HCT116 (cell line): ENCODE measurements around the gene ZNF302. TPM values are rescaled to one million over a fixed set of nuclear protein-coding genes. Genes with fewer than 3 reads are reported as not detected.

Source experiments
- ATAC-seq: fragments of 200-7000 bp; cut with Tn5 transposase; 2 replicates; pipeline ENCODE4 v1.9.1; 2020; ENCODE audit warnings: mild to moderate bottlenecking, moderate library complexity
- BruUV-seq: library from RNA; stranded (reverse); fragments of 400-500 nt; replicated peaks from 2 replicates; lab custom pipeline; 2021; lab: Mats Ljungman, UMichigan
- CTCF ChIA-PET: fragments of 300-600 bp; sonication (Branson Sonifier 250); formaldehyde crosslinking; loops from one replicate; lab custom pipeline; 2021; ENCODE audit warnings: antibody characterized with exemption; lab: Charles Lee
- POLR2A ChIA-PET: fragments of 300-600, 350-600 bp; sonication (Branson Sonifier 250); formaldehyde crosslinking; loops from one replicate; lab custom pipeline; 2021; ENCODE audit warnings: antibody characterized with exemption; lab: Charles Lee
- RAD21 ChIA-PET, 2 experiments: fragments of 300-600 bp; sonication (Branson Sonifier 250); formaldehyde crosslinking; loops; one replicate each; lab custom pipeline; 2023; ENCODE audit warnings: low total read pairs in 2 of 2; ENCODE audit not compliant: uncharacterized antibody in 2 of 2, unreplicated experiment in 2 of 2, low non-redundant PET in 1 of 2; lab: Charles Lee
- DNase-seq: peaks from one replicate; pipeline ENCODE4 v3.0.0-alpha.2; 2010; ENCODE audit warnings: low read depth, low spot score
- H2AFZ ChIP-seq: fragments of 200-600 bp; shearing (Covaris generic), sonication (generic); 2 replicates; pipeline ENCODE4 v1.6.1; 2017; ENCODE audit warnings: low read depth, mixed run types, mixed read lengths, antibody characterized with exemption, low read length; ENCODE audit not compliant: poor library complexity, severe bottlenecking
- H3K27ac ChIP-seq: 2 replicates; pipeline ENCODE4 v1.5.1; 2012; ENCODE audit warnings: low read depth, low read length
- H3K27me3 ChIP-seq: fragments of 200-600 bp; sonication (generic); 2 replicates; pipeline ENCODE4 v1.6.1; 2016; ENCODE audit warnings: mixed run types, low read length, mixed read lengths; ENCODE audit not compliant: insufficient read depth
- H3K36me3 ChIP-seq, 2 experiments: fragments of 200-500 bp in 1 of 2; fragments of 200-600 bp in 1 of 2; sonication (Bioruptor generic) in 1 of 2; sonication (generic) in 1 of 2; 2 replicates each; pipeline versions ENCODE4 v1.5.1 to v1.6.1; 2014 to 2016; ENCODE audit warnings: low read length in 2 of 2, inconsistent platforms in 1 of 2, mixed read lengths in 1 of 2, mixed run types in 1 of 2; ENCODE audit not compliant: insufficient read depth in 2 of 2, control insufficient read depth in 1 of 2
- H3K4me1 ChIP-seq, 2 experiments: fragments of 200-600 bp in 1 of 2; sonication (generic) in 1 of 2; 2 replicates each; pipeline versions ENCODE4 v1.5.1 to v1.6.1; 2012 to 2017; ENCODE audit warnings: low read length in 2 of 2, inconsistent platforms in 1 of 2, mild to moderate bottlenecking in 1 of 2, mixed read lengths in 1 of 2, mixed run types in 1 of 2, moderate library complexity in 1 of 2; ENCODE audit not compliant: insufficient read depth in 2 of 2, control insufficient read depth in 1 of 2
- H3K4me2 ChIP-seq: fragments of 200-600 bp; sonication (generic); 2 replicates; pipeline ENCODE4 v1.6.1; 2017; ENCODE audit warnings: mixed run types, low read length, mixed read lengths
- H3K4me3 ChIP-seq, 2 experiments: fragments of 200-600 bp in 1 of 2; sonication (generic) in 1 of 2; replicated peaks in 1 of 2; 2 replicates each; pipeline ENCODE4 v1.5.1; 2011 to 2016; ENCODE audit warnings: low read length in 2 of 2, control low read depth in 1 of 2, low read depth in 1 of 2, mild to moderate bottlenecking in 1 of 2, mixed read lengths in 1 of 2, mixed run types in 1 of 2
- H3K79me2 ChIP-seq: fragments of 200-600 bp; sonication (generic); 2 replicates; pipeline ENCODE4 v1.6.1; 2017; ENCODE audit warnings: mild to moderate bottlenecking, mixed run types, low read length, moderate library complexity, mixed read lengths; ENCODE audit not compliant: insufficient read depth
- H3K9ac ChIP-seq: fragments of 200-600 bp; sonication (generic); 2 replicates; pipeline ENCODE4 v1.6.1; 2016; ENCODE audit warnings: low read length, mixed read lengths
- H3K9me2 ChIP-seq: fragments of 200-600 bp; sonication (generic), shearing (Covaris generic); 2 replicates; pipeline ENCODE4 v1.6.1; 2017; ENCODE audit warnings: mixed run types, mild to moderate bottlenecking, moderate library complexity; ENCODE audit not compliant: insufficient read depth
- H3K9me3 ChIP-seq, 2 experiments: fragments of 200-500 bp in 1 of 2; fragments of 200-600 bp in 1 of 2; sonication (Bioruptor generic) in 1 of 2; sonication (generic) in 1 of 2; 2 replicates each; pipeline ENCODE4 v1.6.1; 2014 to 2017; ENCODE audit warnings: low read length in 2 of 2, mixed read lengths in 2 of 2, inconsistent platforms in 1 of 2, low read depth in 1 of 2, mild to moderate bottlenecking in 1 of 2, mixed run types in 1 of 2, moderate library complexity in 1 of 2; ENCODE audit not compliant: control insufficient read depth in 1 of 2, insufficient read depth in 1 of 2
- H4K20me1 ChIP-seq: fragments of 200-600 bp; sonication (generic), shearing (Covaris generic); 2 replicates; pipeline ENCODE4 v1.6.1; 2017; ENCODE audit warnings: mixed run types, mild to moderate bottlenecking, moderate library complexity; ENCODE audit not compliant: insufficient read depth
- CBX3 ChIP-seq: IDR thresholded peaks from 2 replicates; pipeline ENCODE4 v1.6.1; 2012; ENCODE audit warnings: low read depth
- CEBPB ChIP-seq: IDR thresholded peaks from 2 replicates; pipeline ENCODE4 v1.6.1; 2012; ENCODE audit warnings: low read depth
- EGR1 ChIP-seq: IDR thresholded peaks from 2 replicates; pipeline ENCODE4 v1.6.1; 2012; ENCODE audit warnings: low read depth
- EZH2 ChIP-seq: fragments of 200-600 bp; sonication (generic); IDR thresholded peaks from 2 replicates; pipeline ENCODE4 v1.6.1; 2017; ENCODE audit warnings: antibody characterized with exemption, mixed run types
- EZH2phosphoT487 ChIP-seq: fragments of 200-600 bp; IDR thresholded peaks from 2 replicates; pipeline ENCODE4 v1.6.1; 2018; ENCODE audit warnings: antibody characterized with exemption, borderline replicate concordance
- FOSL1 ChIP-seq: IDR thresholded peaks from 2 replicates; pipeline ENCODE4 v1.6.1; 2012; ENCODE audit warnings: low read depth
- JUND ChIP-seq: IDR thresholded peaks from 2 replicates; pipeline ENCODE4 v1.6.1; 2012
- POLR2A ChIP-seq: IDR thresholded peaks from 2 replicates; pipeline ENCODE4 v1.7.0; 2011; ENCODE audit warnings: borderline replicate concordance; ENCODE audit not compliant: insufficient read depth, insufficient read length; ENCODE audit errors: extremely low read depth
- POLR2AphosphoS5 ChIP-seq: IDR thresholded peaks from 2 replicates; pipeline ENCODE4 v1.6.1; 2011; ENCODE audit warnings: mild to moderate bottlenecking, low read depth, low read length, moderate library complexity
- RAD21 ChIP-seq: IDR thresholded peaks from 2 replicates; pipeline ENCODE4 v1.6.1; 2012; ENCODE audit warnings: low read depth, mild to moderate bottlenecking
- SIN3A ChIP-seq: IDR thresholded peaks from 2 replicates; pipeline ENCODE4 v1.6.1; 2012; ENCODE audit warnings: low read depth
- SP1 ChIP-seq: IDR thresholded peaks from 2 replicates; pipeline ENCODE4 v1.6.1; 2012; ENCODE audit warnings: low read depth
- TCF7L2 ChIP-seq: IDR thresholded peaks from 2 replicates; pipeline ENCODE4 v1.7.0; 2011; ENCODE audit warnings: borderline replicate concordance, inconsistent platforms; ENCODE audit not compliant: insufficient read depth, insufficient read length; ENCODE audit errors: extremely low read depth
- YY1 ChIP-seq: IDR thresholded peaks from 2 replicates; pipeline ENCODE4 v1.6.1; 2011; ENCODE audit warnings: low read length, low read depth, moderate library complexity, mild to moderate bottlenecking; ENCODE audit not compliant: insufficient replicate concordance; ENCODE audit errors: extremely low read depth
- ZFX ChIP-seq: fragments of 450-650 bp; IDR thresholded peaks from 2 replicates; pipeline ENCODE4 v1.6.1; 2017
- ZNF274 ChIP-seq: fragments of 200-500 bp; sonication (Bioruptor generic); IDR thresholded peaks from 2 replicates; pipeline ENCODE4 v1.6.1; 2014; ENCODE audit warnings: mild to moderate bottlenecking, low read depth, low read length, inconsistent platforms
- intact Hi-C: fragments of 100-400 bp; cut with micrococcal nuclease; formaldehyde crosslinking; loops from 2 replicates; pipeline ENCODE4 v1.10.0; 2022
- total RNA-seq: library from RNA; stranded (reverse); gene quantifications from one replicate; pipeline ENCODE4 v1.2.1, GENCODE V29; 2021; ENCODE audit not compliant: unreplicated experiment
- TF ChIP-seq, protein P1 (sequence below), 3 experiments: fragments of 200-600 bp in 1 of 3; sonication (generic) in 1 of 3; IDR thresholded peaks in 2 of 3; conservative IDR thresholded peaks in 1 of 3; 2 replicates each; pipeline ENCODE4 v1.5.1; 2012 to 2017; ENCODE audit warnings: low read depth in 2 of 3, low read length in 2 of 3, antibody characterized with exemption in 1 of 3, borderline replicate concordance in 1 of 3, control low read depth in 1 of 3, mild to moderate bottlenecking in 1 of 3, mixed read lengths in 1 of 3, mixed run types in 1 of 3, moderate library complexity in 1 of 3; ENCODE audit not compliant: insufficient read depth in 1 of 3
- TF ChIP-seq, protein P2 (sequence below): IDR thresholded peaks from 2 replicates; pipeline ENCODE4 v1.6.1; 2012
- TF ChIP-seq, protein P3 (sequence below): IDR thresholded peaks from 2 replicates; pipeline ENCODE4 v1.6.1; 2012; ENCODE audit warnings: low read depth

Gene ZNF302
- total RNA-seq, 1 experiment from 2014 or later, result 9.9 TPM

GRCh38 chr19:34642241-34642640 is 35.2 kb upstream of the ZNF302 start:
- intact Hi-C loops, result no loop called here
- no TSS peak for BruUV-seq

More at GRCh38 chr19:34642241-34642640, 35.2 kb upstream of the ZNF302 start:
- Histone ChIP-seq H3K4me2 (no peak overlapping the region), H2AFZ (no peak overlapping the region), H3K36me3 (no peaks in the 10 kb centered on the region), H3K27me3 (no peaks in the 10 kb centered on the region), H3K9me3 (no peaks in the 10 kb centered on the region), H3K9me2 (no peaks in the 10 kb centered on the region), H3K4me3 (no peak overlapping the region), H3K4me1 (no peaks in the 10 kb centered on the region), H3K79me2 (no peaks in the 10 kb centered on the region), H3K27ac (no peak overlapping the region), H4K20me1 (no peaks in the 10 kb centered on the region), H3K9ac (no peak overlapping the region)
- RAD21 ChIA-PET, result no interaction called here
- DNase-seq, result no peak
- CTCF ChIA-PET, result interaction anchor here (4.5 kb wide), 1 partner anchor 70 kb away, joined by 27 read pairs; no protein-coding TSS in a partner anchor
- no peak for ATAC-seq
- no peak for TF ChIP-seq POLR2AphosphoS5
- no peak for TF ChIP-seq EZH2phosphoT487
- TF ChIP-seq, protein P1, sequence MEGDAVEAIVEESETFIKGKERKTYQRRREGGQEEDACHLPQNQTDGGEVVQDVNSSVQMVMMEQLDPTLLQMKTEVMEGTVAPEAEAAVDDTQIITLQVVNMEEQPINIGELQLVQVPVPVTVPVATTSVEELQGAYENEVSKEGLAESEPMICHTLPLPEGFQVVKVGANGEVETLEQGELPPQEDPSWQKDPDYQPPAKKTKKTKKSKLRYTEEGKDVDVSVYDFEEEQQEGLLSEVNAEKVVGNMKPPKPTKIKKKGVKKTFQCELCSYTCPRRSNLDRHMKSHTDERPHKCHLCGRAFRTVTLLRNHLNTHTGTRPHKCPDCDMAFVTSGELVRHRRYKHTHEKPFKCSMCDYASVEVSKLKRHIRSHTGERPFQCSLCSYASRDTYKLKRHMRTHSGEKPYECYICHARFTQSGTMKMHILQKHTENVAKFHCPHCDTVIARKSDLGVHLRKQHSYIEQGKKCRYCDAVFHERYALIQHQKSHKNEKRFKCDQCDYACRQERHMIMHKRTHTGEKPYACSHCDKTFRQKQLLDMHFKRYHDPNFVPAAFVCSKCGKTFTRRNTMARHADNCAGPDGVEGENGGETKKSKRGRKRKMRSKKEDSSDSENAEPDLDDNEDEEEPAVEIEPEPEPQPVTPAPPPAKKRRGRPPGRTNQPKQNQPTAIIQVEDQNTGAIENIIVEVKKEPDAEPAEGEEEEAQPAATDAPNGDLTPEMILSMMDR (IDR thresholded peaks at IDR 0.05 in 2 of 3, conservative IDR thresholded peaks at IDR 0.05 in 1 of 3; ENCODE audit: borderline replicate concordance in 1 of 3, insufficient read depth in 1 of 3, low read depth in 2 of 3, low read length in 2 of 3), result no peak
- TF ChIP-seq EZH2, result no peak
- TF ChIP-seq, protein P2, sequence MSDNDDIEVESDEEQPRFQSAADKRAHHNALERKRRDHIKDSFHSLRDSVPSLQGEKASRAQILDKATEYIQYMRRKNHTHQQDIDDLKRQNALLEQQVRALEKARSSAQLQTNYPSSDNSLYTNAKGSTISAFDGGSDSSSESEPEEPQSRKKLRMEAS, result no peak
- no peak for TF ChIP-seq SIN3A
- TF ChIP-seq CEBPB, result no peak
- no peak for TF ChIP-seq ZFX
- TF ChIP-seq FOSL1, result no peak
- no peak for TF ChIP-seq RAD21
- no peak for TF ChIP-seq POLR2A
- TF ChIP-seq, protein P3, sequence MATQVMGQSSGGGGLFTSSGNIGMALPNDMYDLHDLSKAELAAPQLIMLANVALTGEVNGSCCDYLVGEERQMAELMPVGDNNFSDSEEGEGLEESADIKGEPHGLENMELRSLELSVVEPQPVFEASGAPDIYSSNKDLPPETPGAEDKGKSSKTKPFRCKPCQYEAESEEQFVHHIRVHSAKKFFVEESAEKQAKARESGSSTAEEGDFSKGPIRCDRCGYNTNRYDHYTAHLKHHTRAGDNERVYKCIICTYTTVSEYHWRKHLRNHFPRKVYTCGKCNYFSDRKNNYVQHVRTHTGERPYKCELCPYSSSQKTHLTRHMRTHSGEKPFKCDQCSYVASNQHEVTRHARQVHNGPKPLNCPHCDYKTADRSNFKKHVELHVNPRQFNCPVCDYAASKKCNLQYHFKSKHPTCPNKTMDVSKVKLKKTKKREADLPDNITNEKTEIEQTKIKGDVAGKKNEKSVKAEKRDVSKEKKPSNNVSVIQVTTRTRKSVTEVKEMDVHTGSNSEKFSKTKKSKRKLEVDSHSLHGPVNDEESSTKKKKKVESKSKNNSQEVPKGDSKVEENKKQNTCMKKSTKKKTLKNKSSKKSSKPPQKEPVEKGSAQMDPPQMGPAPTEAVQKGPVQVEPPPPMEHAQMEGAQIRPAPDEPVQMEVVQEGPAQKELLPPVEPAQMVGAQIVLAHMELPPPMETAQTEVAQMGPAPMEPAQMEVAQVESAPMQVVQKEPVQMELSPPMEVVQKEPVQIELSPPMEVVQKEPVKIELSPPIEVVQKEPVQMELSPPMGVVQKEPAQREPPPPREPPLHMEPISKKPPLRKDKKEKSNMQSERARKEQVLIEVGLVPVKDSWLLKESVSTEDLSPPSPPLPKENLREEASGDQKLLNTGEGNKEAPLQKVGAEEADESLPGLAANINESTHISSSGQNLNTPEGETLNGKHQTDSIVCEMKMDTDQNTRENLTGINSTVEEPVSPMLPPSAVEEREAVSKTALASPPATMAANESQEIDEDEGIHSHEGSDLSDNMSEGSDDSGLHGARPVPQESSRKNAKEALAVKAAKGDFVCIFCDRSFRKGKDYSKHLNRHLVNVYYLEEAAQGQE, result no peak
- TF ChIP-seq ZNF274, result no peak
- no peak for TF ChIP-seq YY1
- TF ChIP-seq TCF7L2, result no peak
- TF ChIP-seq CBX3, result no peak
- no peak for TF ChIP-seq EGR1
- no peak for TF ChIP-seq SP1
- TF ChIP-seq JUND, result no peak
- POLR2A ChIA-PET, result no interaction called here
